Measurements from ENCODE around the gene DNAH9.

The DNAH9 gene

GRCh38 chr17:11557727-11558452 is 40.4 kb upstream of the DNAH9 start:
- Histone ChIP-seq H3K9ac (ENCODE audit: insufficient read length, low read depth) (no peak overlapping the region), H3K4me3 (ENCODE audit: insufficient read length, low read depth) (no peak overlapping the region), H3K9me3 (ENCODE audit: insufficient read depth, low read length) (no peaks in the 10 kb centered on the region), H3K4me1 (ENCODE audit: insufficient read depth, insufficient read length) (peaks cover 5% of the 10 kb centered on the region), H3K36me3 (ENCODE audit: insufficient read depth, insufficient read length, low read length) (no peaks in the 10 kb centered on the region), H3K27me3 (ENCODE audit: insufficient read depth, insufficient read length) (no peaks in the 10 kb centered on the region)
- no peak for DNase-seq (ENCODE audit: low read depth, low spot score)
- TF ChIP-seq SUZ12 (IDR thresholded peaks at IDR 0.05; ENCODE audit: extremely low read depth, insufficient read depth, insufficient read length) (no peak), ZNF274 (IDR thresholded peaks at IDR 0.05; ENCODE audit: low read depth, low read length) (no peak), YY1 (IDR thresholded peaks at IDR 0.05; ENCODE audit: insufficient read depth, insufficient read length) (no peak)

DNA sequence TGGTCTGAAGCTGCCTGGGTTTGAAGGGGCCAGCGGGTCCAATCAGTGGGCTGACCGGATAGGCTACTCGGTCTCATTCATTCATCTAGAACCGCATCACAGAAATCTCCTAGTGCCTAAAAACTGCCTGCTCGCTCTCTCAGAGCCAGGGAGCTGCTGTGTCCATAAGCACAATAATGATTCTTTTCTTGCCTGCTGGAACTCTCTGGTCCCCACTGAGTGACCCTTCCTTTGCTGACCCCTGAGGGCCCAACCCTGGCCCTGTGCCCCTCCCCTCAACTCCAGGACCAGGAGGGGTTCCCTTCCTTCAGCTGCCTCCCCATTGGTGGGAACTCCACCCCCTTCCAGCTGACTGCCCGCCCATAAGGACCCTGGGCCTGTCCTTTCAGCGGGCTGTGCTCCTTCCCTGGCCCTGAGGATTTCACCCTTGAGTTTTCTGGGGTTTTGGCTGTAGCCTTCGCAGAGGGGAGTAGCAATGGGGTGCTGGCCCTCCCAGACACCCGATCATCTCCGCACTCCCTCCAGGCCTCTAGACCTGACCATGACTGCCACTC is 39.5 kb upstream of the DNAH9 start:
- Histone ChIP-seq H3K27me3 (ENCODE audit: insufficient read depth, insufficient read length) (no peaks in the 10 kb centered on the region), H3K36me3 (ENCODE audit: insufficient read depth, insufficient read length, low read length) (no peaks in the 10 kb centered on the region), H3K9ac (ENCODE audit: insufficient read length, low read depth) (no peak overlapping the region), H3K4me1 (ENCODE audit: insufficient read depth, insufficient read length) (peaks cover 5% of the 10 kb centered on the region), H3K4me3 (ENCODE audit: insufficient read length, low read depth) (no peak overlapping the region), H3K9me3 (ENCODE audit: insufficient read depth, low read length) (no peaks in the 10 kb centered on the region)
- no peak for DNase-seq (ENCODE audit: low read depth, low spot score)
- TF ChIP-seq ZNF274 (IDR thresholded peaks at IDR 0.05; ENCODE audit: low read depth, low read length) (no peak), SUZ12 (IDR thresholded peaks at IDR 0.05; ENCODE audit: extremely low read depth, insufficient read depth, insufficient read length) (no peak), YY1 (IDR thresholded peaks at IDR 0.05; ENCODE audit: insufficient read depth, insufficient read length) (no peak)

DNA sequence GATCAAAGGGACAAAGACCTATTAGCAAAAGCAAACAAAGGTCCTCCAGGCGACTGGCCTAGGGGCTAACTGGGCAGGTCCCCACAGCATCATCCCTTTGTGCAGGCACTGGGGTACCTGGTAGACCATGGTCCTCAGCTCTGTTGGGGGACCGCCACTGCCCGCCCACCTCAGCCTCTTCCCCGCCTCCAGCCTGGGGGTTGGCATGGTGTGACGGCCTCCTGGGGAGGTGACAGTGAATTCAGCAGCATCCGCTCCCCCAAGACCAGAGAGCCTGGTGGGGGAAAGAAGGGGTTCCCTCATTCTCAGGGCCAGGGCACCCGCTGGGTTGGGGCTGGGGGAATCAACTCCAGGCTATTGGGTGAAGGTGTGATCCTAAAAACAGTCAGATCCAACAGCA is 38.7 kb upstream of the DNAH9 start:
- TF ChIP-seq YY1 (IDR thresholded peaks at IDR 0.05; ENCODE audit: insufficient read depth, insufficient read length) (no peak), ZNF274 (IDR thresholded peaks at IDR 0.05; ENCODE audit: low read depth, low read length) (no peak), SUZ12 (IDR thresholded peaks at IDR 0.05; ENCODE audit: extremely low read depth, insufficient read depth, insufficient read length) (no peak)
- H3K9ac ChIP-seq (ENCODE audit: insufficient read length, low read depth): no peak overlapping the region
- DNase-seq (ENCODE audit: low read depth, low spot score): no peak
- H3K36me3 ChIP-seq (ENCODE audit: insufficient read depth, insufficient read length, low read length): no peaks in the 10 kb centered on the region
- H3K4me1 ChIP-seq (ENCODE audit: insufficient read depth, insufficient read length): peaks cover 5% of the 10 kb centered on the region
- H3K9me3 ChIP-seq (ENCODE audit: insufficient read depth, low read length): no peaks in the 10 kb centered on the region
- no peak overlapping the region for H3K4me3 ChIP-seq (ENCODE audit: insufficient read length, low read depth)
- no peaks in the 10 kb centered on the region for H3K27me3 ChIP-seq (ENCODE audit: insufficient read depth, insufficient read length)

DNA sequence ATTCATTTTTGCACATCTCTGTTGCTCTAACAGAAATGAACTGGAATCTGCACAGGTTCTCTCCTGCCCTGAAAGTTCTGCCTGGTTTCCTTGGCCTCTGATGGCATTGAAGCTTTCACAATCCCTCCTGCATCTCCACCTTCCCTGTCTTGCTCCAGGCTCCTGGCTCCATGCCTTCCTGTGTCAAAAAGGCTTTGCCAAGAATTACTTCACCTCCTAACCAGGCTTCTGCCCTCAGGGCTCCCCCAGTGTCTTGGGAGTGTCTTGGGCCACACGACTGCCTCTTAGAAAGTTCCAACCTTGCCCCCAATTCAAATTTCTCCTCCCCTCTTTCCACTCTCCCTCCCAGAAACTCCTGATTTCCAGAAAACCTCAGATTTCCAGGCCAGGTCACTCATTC is 37.0 kb upstream of the DNAH9 start:
- no peak overlapping the region for H3K9ac ChIP-seq (ENCODE audit: insufficient read length, low read depth)
- no peaks in the 10 kb centered on the region for H3K36me3 ChIP-seq (ENCODE audit: insufficient read depth, insufficient read length, low read length)
- H3K27me3 ChIP-seq (ENCODE audit: insufficient read depth, insufficient read length): no peaks in the 10 kb centered on the region
- no peak overlapping the region for H3K4me3 ChIP-seq (ENCODE audit: insufficient read length, low read depth)
- TF ChIP-seq ZNF274 (IDR thresholded peaks at IDR 0.05; ENCODE audit: low read depth, low read length): no peak
- no peak for TF ChIP-seq YY1 (IDR thresholded peaks at IDR 0.05; ENCODE audit: insufficient read depth, insufficient read length)
- no peak for TF ChIP-seq SUZ12 (IDR thresholded peaks at IDR 0.05; ENCODE audit: extremely low read depth, insufficient read depth, insufficient read length)
- DNase-seq (ENCODE audit: low read depth, low spot score): no peak
- H3K9me3 ChIP-seq (ENCODE audit: insufficient read depth, low read length): no peaks in the 10 kb centered on the region
- H3K4me1 ChIP-seq (ENCODE audit: insufficient read depth, insufficient read length): peaks cover 5% of the 10 kb centered on the region

GRCh38 chr17:11561702-11562101 is 36.6 kb upstream of the DNAH9 start:
- H3K9ac ChIP-seq (ENCODE audit: insufficient read length, low read depth): no peak overlapping the region
- no peaks in the 10 kb centered on the region for H3K36me3 ChIP-seq (ENCODE audit: insufficient read depth, insufficient read length, low read length)
- H3K9me3 ChIP-seq (ENCODE audit: insufficient read depth, low read length): no peaks in the 10 kb centered on the region
- H3K4me1 ChIP-seq (ENCODE audit: insufficient read depth, insufficient read length): peaks cover 5% of the 10 kb centered on the region
- TF ChIP-seq SUZ12 (IDR thresholded peaks at IDR 0.05; ENCODE audit: extremely low read depth, insufficient read depth, insufficient read length) (no peak), YY1 (IDR thresholded peaks at IDR 0.05; ENCODE audit: insufficient read depth, insufficient read length) (no peak), ZNF274 (IDR thresholded peaks at IDR 0.05; ENCODE audit: low read depth, low read length) (no peak)
- no peak overlapping the region for H3K4me3 ChIP-seq (ENCODE audit: insufficient read length, low read depth)
- no peaks in the 10 kb centered on the region for H3K27me3 ChIP-seq (ENCODE audit: insufficient read depth, insufficient read length)
- DNase-seq (ENCODE audit: low read depth, low spot score): no peak

DNA sequence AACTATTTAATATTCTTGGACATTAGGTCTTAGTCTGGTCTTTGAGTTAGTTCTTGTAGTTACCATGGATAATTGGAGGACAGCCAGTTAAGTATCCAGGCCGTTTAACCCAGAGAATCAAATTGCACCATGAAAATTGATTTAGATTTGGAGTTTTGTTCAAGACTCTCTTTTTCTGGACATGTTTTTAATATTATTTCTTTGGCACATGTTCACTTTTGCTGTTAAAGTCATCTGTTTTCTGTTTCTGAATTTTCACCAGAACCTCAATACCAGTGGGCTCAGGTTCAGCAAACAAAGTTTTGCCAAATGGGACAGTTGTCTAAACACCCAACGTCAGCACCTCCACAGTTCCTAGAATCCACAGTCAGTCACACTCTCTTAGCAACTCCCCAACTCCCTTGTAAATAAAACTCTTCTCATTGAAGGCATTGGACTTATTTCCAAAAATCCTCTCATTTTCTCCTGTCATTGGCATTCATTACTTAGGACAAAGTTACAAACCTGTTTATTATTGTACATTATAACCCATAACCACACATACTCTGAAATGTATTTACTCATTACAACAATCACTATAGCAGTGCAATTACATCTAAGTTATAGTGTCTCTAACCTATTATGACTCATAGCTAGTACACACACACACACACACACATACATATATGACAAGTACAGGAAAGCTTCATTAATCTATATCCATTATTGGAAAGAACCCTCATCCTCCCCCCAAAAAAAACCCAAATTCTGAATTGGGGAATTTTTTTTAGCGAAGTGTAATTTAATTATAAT is 33.5 kb upstream of the DNAH9 start:
- Histone ChIP-seq H3K9ac (ENCODE audit: insufficient read length, low read depth) (no peak overlapping the region), H3K36me3 (ENCODE audit: insufficient read depth, insufficient read length, low read length) (no peaks in the 10 kb centered on the region), H3K4me3 (ENCODE audit: insufficient read length, low read depth) (no peak overlapping the region), H3K4me1 (ENCODE audit: insufficient read depth, insufficient read length) (no peaks in the 10 kb centered on the region), H3K9me3 (ENCODE audit: insufficient read depth, low read length) (no peaks in the 10 kb centered on the region), H3K27me3 (ENCODE audit: insufficient read depth, insufficient read length) (no peaks in the 10 kb centered on the region)
- TF ChIP-seq SUZ12 (IDR thresholded peaks at IDR 0.05; ENCODE audit: extremely low read depth, insufficient read depth, insufficient read length) (no peak), YY1 (IDR thresholded peaks at IDR 0.05; ENCODE audit: insufficient read depth, insufficient read length) (no peak), ZNF274 (IDR thresholded peaks at IDR 0.05; ENCODE audit: low read depth, low read length) (no peak)
- DNase-seq (ENCODE audit: low read depth, low spot score): no peak

DNA sequence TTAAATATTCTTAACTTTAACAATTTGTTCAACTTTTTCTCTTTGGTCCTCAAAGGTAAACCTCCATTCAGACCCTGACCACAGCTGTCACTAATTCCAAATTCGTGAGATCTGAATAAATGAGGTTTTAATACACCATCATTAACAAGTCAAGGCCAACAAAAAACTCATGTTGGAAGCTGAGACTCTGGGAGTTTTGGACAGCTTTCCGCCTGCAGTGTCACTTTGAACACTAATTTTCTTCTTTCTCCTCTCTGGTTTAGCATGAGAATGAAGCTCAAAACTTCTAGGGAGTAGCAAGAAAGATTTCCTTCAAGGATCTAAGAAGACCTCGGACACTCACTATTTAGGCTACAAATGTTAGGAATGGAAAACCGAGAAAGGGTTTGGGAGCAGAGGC is 32.7 kb upstream of the DNAH9 start:
- no peak overlapping the region for H3K4me3 ChIP-seq (ENCODE audit: insufficient read length, low read depth)
- no peak overlapping the region for H3K9ac ChIP-seq (ENCODE audit: insufficient read length, low read depth)
- TF ChIP-seq SUZ12 (IDR thresholded peaks at IDR 0.05; ENCODE audit: extremely low read depth, insufficient read depth, insufficient read length): no peak
- no peak for TF ChIP-seq ZNF274 (IDR thresholded peaks at IDR 0.05; ENCODE audit: low read depth, low read length)
- TF ChIP-seq YY1 (IDR thresholded peaks at IDR 0.05; ENCODE audit: insufficient read depth, insufficient read length): no peak
- H3K36me3 ChIP-seq (ENCODE audit: insufficient read depth, insufficient read length, low read length): no peaks in the 10 kb centered on the region
- H3K9me3 ChIP-seq (ENCODE audit: insufficient read depth, low read length): no peaks in the 10 kb centered on the region
- no peaks in the 10 kb centered on the region for H3K4me1 ChIP-seq (ENCODE audit: insufficient read depth, insufficient read length)
- H3K27me3 ChIP-seq (ENCODE audit: insufficient read depth, insufficient read length): no peaks in the 10 kb centered on the region
- DNase-seq (ENCODE audit: low read depth, low spot score): no peak
